GM11168 (cell line): ENCODE measurements around the gene EYA4.
"Not testable (repeated sequence)": the region's sequence is repeated elsewhere in the genome, so short reads cannot be mapped to it uniquely, and the experiment has no call there.

Experiments used
- in situ Hi-C: fragments of 300-500 bp; cut with MboI; formaldehyde crosslinking; loops from one replicate; pipeline ENCODE4 v1.12.0; 2022; ENCODE audit warnings: low sequenced_read_pairs; ENCODE audit not compliant: unreplicated experiment

The EYA4 gene

GRCh38 chr6:133394630-133395029 is 153.5 kb downstream of the EYA4 start:
- in situ Hi-C loops = no loop called here

GRCh38 chr6:133396233-133396983 is 155.3 kb downstream of the EYA4 start:
- in situ Hi-C loops = no loop called here

GRCh38 chr6:133396984-133397348 is 155.8 kb downstream of the EYA4 start:
- in situ Hi-C loops = no loop called here

GRCh38 chr6:133397601-133398000 is 156.4 kb downstream of the EYA4 start:
- in situ Hi-C loops = not testable (repeated sequence)

GRCh38 chr6:133399426-133399825 is 158.3 kb downstream of the EYA4 start:
- in situ Hi-C loops = no loop called here

- in situ Hi-C loops = no loop called here
These were observed 163.0 kb downstream of the EYA4 start for GRCh38 chr6:133404151-133404550.

GRCh38 chr6:133404728-133405127 is 163.6 kb downstream of the EYA4 start:
- in situ Hi-C loops = no loop called here

GRCh38 chr6:133407320-133408100 is 166.4 kb downstream of the EYA4 start:
- in situ Hi-C loops = no loop called here

- in situ Hi-C loops = no loop called here
These were observed 167.0 kb downstream of the EYA4 start for GRCh38 chr6:133408132-133408531.

GRCh38 chr6:133408543-133408942 is 167.4 kb downstream of the EYA4 start:
- in situ Hi-C loops = no loop called here

- in situ Hi-C loops = no loop called here
These were observed 169.7 kb downstream of the EYA4 start for GRCh38 chr6:133410638-133411435.

- in situ Hi-C loops = no loop called here
These were observed 170.6 kb downstream of the EYA4 start for GRCh38 chr6:133411757-133412156.

- in situ Hi-C loops = no loop called here
These were observed 174.1 kb downstream of the EYA4 start for GRCh38 chr6:133415262-133415661.

- in situ Hi-C loops = no loop called here
These were observed 177.0 kb downstream of the EYA4 start for GRCh38 chr6:133418108-133418507.

- in situ Hi-C loops = no loop called here
These were observed 182.1 kb downstream of the EYA4 start for GRCh38 chr6:133423242-133423641.

GRCh38 chr6:133424359-133424758 is 183.2 kb downstream of the EYA4 start:
- in situ Hi-C loops = no loop called here

- in situ Hi-C loops = no loop called here
These were observed 184.9 kb downstream of the EYA4 start for GRCh38 chr6:133426038-133426437.

GRCh38 chr6:133428295-133428694 is 187.1 kb downstream of the EYA4 start:
- in situ Hi-C loops = no loop called here

- in situ Hi-C loops = no loop called here
These were observed 189.4 kb downstream of the EYA4 start for GRCh38 chr6:133430530-133430929.

GRCh38 chr6:133431031-133431430 is 189.9 kb downstream of the EYA4 start:
- in situ Hi-C loops = no loop called here
